GM23248 (cell line): ENCODE measurements around the gene PLA2G2C. TPM values are rescaled to one million over a fixed set of nuclear protein-coding genes. Genes with fewer than 3 reads are reported as not detected.

Experiments
- DNase-seq: peaks from one replicate; pipeline ENCODE4 v3.0.0-alpha.2; 2015
- H2AFZ ChIP-seq: fragments of 200-600 bp; sonication (generic); 2 replicates; pipeline ENCODE4 v1.6.1; 2016; ENCODE audit warnings: antibody characterized with exemption
- H3F3A ChIP-seq: fragments of 200-600 bp; sonication (generic); 2 replicates; pipeline ENCODE4 v1.6.1; 2016; ENCODE audit warnings: mild to moderate bottlenecking, antibody characterized with exemption, mixed run types; ENCODE audit not compliant: insufficient read depth
- H3K27ac ChIP-seq: fragments of 200-600 bp; sonication (generic); 2 replicates; pipeline ENCODE4 v1.5.1; 2016; ENCODE audit warnings: mild to moderate bottlenecking
- H3K27me3 ChIP-seq: fragments of 200-600 bp; sonication (generic); replicated peaks from 2 replicates; pipeline ENCODE4 v1.6.1; 2016; ENCODE audit warnings: mild to moderate bottlenecking; ENCODE audit not compliant: insufficient read depth
- H3K36me3 ChIP-seq: fragments of 200-600 bp; sonication (generic); 2 replicates; pipeline ENCODE4 v1.6.1; 2016; ENCODE audit warnings: low read depth, mild to moderate bottlenecking
- H3K4me1 ChIP-seq: fragments of 200-600 bp; sonication (generic); 2 replicates; pipeline ENCODE4 v1.6.1; 2016; ENCODE audit warnings: mild to moderate bottlenecking; ENCODE audit not compliant: insufficient read depth
- H3K4me2 ChIP-seq: fragments of 200-600 bp; sonication (generic); one replicate; pipeline ENCODE4 v1.6.1; 2016; ENCODE audit warnings: mild to moderate bottlenecking; ENCODE audit not compliant: unreplicated experiment
- H3K4me3 ChIP-seq: fragments of 200-600 bp; sonication (generic); 2 replicates; pipeline ENCODE4 v1.5.1; 2016; ENCODE audit warnings: mild to moderate bottlenecking
- H3K79me2 ChIP-seq: fragments of 200-600 bp; sonication (generic); 2 replicates; pipeline ENCODE4 v1.6.1; 2016; ENCODE audit warnings: mild to moderate bottlenecking; ENCODE audit not compliant: insufficient read depth
- H3K9ac ChIP-seq: fragments of 200-600 bp; sonication (generic); 2 replicates; pipeline ENCODE4 v1.6.1; 2016; ENCODE audit warnings: mild to moderate bottlenecking
- H3K9me2 ChIP-seq: fragments of 200-600 bp; sonication (generic); 2 replicates; pipeline ENCODE4 v1.6.1; 2016; ENCODE audit warnings: mixed run types, mild to moderate bottlenecking, moderate library complexity; ENCODE audit not compliant: insufficient read depth
- H3K9me3 ChIP-seq: fragments of 200-600 bp; sonication (generic); one replicate; pipeline ENCODE4 v1.6.1; 2017; ENCODE audit warnings: low read depth
- H4K20me1 ChIP-seq: fragments of 200-600 bp; sonication (generic); 2 replicates; pipeline ENCODE4 v1.6.0; 2016; ENCODE audit not compliant: insufficient read depth
- EZH2 ChIP-seq: fragments of 200-600 bp; sonication (generic); IDR thresholded peaks from 2 replicates; pipeline ENCODE4 v1.6.1; 2018; ENCODE audit warnings: antibody characterized with exemption, mild to moderate bottlenecking; ENCODE audit not compliant: insufficient read depth, poor library complexity, severe bottlenecking
- EZH2phosphoT487 ChIP-seq: fragments of 200-600 bp; sonication (generic); IDR thresholded peaks from 2 replicates; pipeline ENCODE4 v1.6.1; 2018; ENCODE audit warnings: antibody characterized with exemption, moderate library complexity, mild to moderate bottlenecking, low read depth; ENCODE audit not compliant: insufficient read depth
- WGBS, 2 experiments: methylation state at CpG; one replicate each; pipeline ENCODE4 v1.1.6; 2015 to 2017; ENCODE audit warnings: low lambda C conversion rate in 2 of 2, low coverage in 1 of 2; ENCODE audit errors: missing lambda C conversion rate in 2 of 2; 5-methylcytosine and 5-hydroxymethylcytosine counted together
- in situ Hi-C: fragments of 300-500 bp; cut with MboI; formaldehyde crosslinking; loops from 2 replicates; pipeline ENCODE4 v1.15.0; 2020
- polyA plus RNA-seq: library from polyadenylated mRNA; unstranded; fragments of >200 nt; fragmentation: Nextera tagmentation; extraction: Ambion mirVana; gene quantifications from 2 replicates; pipeline ENCODE4 v1.2.1, GENCODE V29; 2016
- total RNA-seq: library from RNA; depleted of rRNA; stranded (reverse); fragments of >200 nt; shearing (Covaris generic); gene quantifications from 2 replicates; pipeline ENCODE4 v1.2.3, GENCODE V29; 2014

Gene PLA2G2C
- total and polyA plus RNA-seq, 2 experiments from 2014 or later = not detected

DNA sequence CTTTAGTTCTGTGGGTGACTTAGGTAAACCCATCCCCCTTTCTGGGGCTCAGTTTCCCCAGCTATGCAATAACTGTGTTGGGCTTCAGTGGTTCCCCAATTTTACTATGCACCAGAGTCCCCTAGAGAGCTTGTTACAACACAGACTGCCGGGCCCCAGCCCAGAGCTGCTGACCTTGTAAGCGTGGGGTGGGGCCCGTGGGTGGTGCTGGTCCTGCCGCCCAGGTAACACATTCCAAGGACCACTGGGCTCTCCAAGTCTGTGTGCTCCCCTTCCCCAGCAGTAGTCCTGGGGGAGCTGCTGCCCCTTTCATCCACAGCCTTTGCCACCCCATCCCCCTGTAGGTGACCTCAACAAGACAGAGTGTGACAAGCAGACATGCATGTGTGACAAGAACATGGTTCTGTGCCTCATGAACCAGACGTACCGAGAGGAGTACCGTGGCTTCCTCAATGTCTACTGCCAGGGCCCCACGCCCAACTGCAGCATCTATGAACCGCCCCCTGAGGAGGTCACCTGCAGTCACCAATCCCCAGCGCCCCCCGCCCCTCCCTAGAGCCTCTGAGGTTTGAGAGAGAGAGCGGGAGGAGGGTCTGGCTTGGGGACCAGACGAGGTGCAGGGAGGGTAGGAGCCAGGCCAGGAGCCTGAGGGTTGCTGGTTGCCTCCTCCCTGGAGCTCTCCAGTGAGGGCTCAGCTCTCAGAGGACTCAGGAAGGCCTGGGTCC is 38.3 kb downstream of the PLA2G2C start:
- H3K4me3 ChIP-seq = no peak overlapping the region
- no peaks in the 10 kb centered on the region for H3K9me2 ChIP-seq
- H3K4me1 ChIP-seq = peaks cover 6% of the 10 kb centered on the region
- in situ Hi-C loops = no loop called here
- H4K20me1 ChIP-seq = no peaks in the 10 kb centered on the region
- no peak for DNase-seq
- no peak overlapping the region for H3K27ac ChIP-seq
- H3K9ac ChIP-seq = no peak overlapping the region
- H2AFZ ChIP-seq = no peak overlapping the region
- TF ChIP-seq EZH2 = no peak
- TF ChIP-seq EZH2phosphoT487 = no peak
- no peaks in the 10 kb centered on the region; the same call in 1 of the 2 replicates for H3K27me3 ChIP-seq
- no peak overlapping the region for H3K4me2 ChIP-seq
- no peaks in the 10 kb centered on the region for H3K79me2 ChIP-seq
- no peaks in the 10 kb centered on the region for H3K9me3 ChIP-seq
- no peaks in the 10 kb centered on the region for H3K36me3 ChIP-seq
- WGBS, 2 experiments = 77 to 83% methylated on average over 12 to 13 of the region's 13 CpGs
- H3F3A ChIP-seq = no peaks in the 10 kb centered on the region

- WGBS, 2 experiments = 65 to 69% methylated on average over 13 of the region's 13 CpGs
- TF ChIP-seq EZH2phosphoT487 (no peak), EZH2 (no peak)
- Histone ChIP-seq H3K4me2 (no peak overlapping the region), H3K4me1 (no peaks in the 10 kb centered on the region), H3K27ac (no peak overlapping the region), H3K9me3 (no peaks in the 10 kb centered on the region), H2AFZ (no peak overlapping the region), H3K79me2 (no peaks in the 10 kb centered on the region), H4K20me1 (no peaks in the 10 kb centered on the region), H3K9ac (no peak overlapping the region), H3F3A (no peaks in the 10 kb centered on the region), H3K4me3 (no peak overlapping the region), H3K27me3 (no peaks in the 10 kb centered on the region; the same call in 1 of the 2 replicates), H3K36me3 (no peaks in the 10 kb centered on the region), H3K9me2 (no peaks in the 10 kb centered on the region)
- DNase-seq = no peak
- in situ Hi-C loops = no loop called here
Observed at GRCh38 chr1:20143734-20144565, 42.4 kb downstream of the PLA2G2C start.

DNA sequence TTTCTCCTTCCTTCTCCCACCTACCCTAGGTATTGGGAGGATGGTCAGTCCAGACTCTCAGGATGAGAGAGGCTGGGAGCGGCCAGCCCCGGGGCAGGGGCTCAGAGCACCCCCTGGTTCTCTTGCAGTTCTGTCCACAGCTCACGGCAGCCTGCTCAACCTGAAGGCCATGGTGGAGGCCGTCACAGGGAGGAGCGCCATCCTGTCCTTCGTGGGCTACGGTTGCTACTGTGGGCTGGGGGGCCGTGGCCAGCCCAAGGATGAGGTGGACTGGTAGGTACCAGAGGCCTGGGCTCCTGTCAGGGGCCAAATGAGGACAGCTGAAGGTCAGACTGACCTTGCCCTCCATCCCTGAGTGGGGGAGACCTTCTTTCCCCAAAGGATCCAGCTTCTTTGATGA is 43.0 kb downstream of the PLA2G2C start:
- no peak overlapping the region for H3K27ac ChIP-seq
- in situ Hi-C loops = no loop called here
- H3F3A ChIP-seq = no peaks in the 10 kb centered on the region
- H3K4me3 ChIP-seq = no peak overlapping the region
- H3K9me3 ChIP-seq = no peaks in the 10 kb centered on the region
- H3K36me3 ChIP-seq = no peaks in the 10 kb centered on the region
- 88 to 90% methylated on average over 8 of the region's 8 CpGs for WGBS, 2 experiments
- no peaks in the 10 kb centered on the region for H3K79me2 ChIP-seq
- no peaks in the 10 kb centered on the region; the same call in 1 of the 2 replicates for H3K27me3 ChIP-seq
- TF ChIP-seq EZH2phosphoT487 = no peak
- no peak for TF ChIP-seq EZH2
- H2AFZ ChIP-seq = no peak overlapping the region
- no peaks in the 10 kb centered on the region for H3K4me1 ChIP-seq
- no peak for DNase-seq
- H4K20me1 ChIP-seq = no peaks in the 10 kb centered on the region
- no peak overlapping the region for H3K9ac ChIP-seq
- H3K4me2 ChIP-seq = no peak overlapping the region
- H3K9me2 ChIP-seq = no peaks in the 10 kb centered on the region

GRCh38 chr1:20142001-20142710 is 44.2 kb downstream of the PLA2G2C start:
- H3K9me2 ChIP-seq = no peaks in the 10 kb centered on the region
- no peaks in the 10 kb centered on the region for H3K36me3 ChIP-seq
- WGBS, 2 experiments = 74 to 78% methylated on average over 13 of the region's 13 CpGs
- no peaks in the 10 kb centered on the region for H3K9me3 ChIP-seq
- in situ Hi-C loops = no loop called here
- no peak overlapping the region for H3K27ac ChIP-seq
- DNase-seq = no peak
- no peaks in the 10 kb centered on the region for H3K4me1 ChIP-seq
- H3F3A ChIP-seq = no peaks in the 10 kb centered on the region
- no peak for TF ChIP-seq EZH2phosphoT487
- no peak for TF ChIP-seq EZH2
- H3K4me2 ChIP-seq = no peak overlapping the region
- H4K20me1 ChIP-seq = no peaks in the 10 kb centered on the region
- H3K27me3 ChIP-seq = no peaks in the 10 kb centered on the region; the same call in 1 of the 2 replicates
- no peak overlapping the region for H3K4me3 ChIP-seq
- H3K9ac ChIP-seq = no peak overlapping the region
- H2AFZ ChIP-seq = no peak overlapping the region
- no peaks in the 10 kb centered on the region for H3K79me2 ChIP-seq
